ENCODE results near the gene ROBO1. TPM values are rescaled to one million over a fixed set of nuclear protein-coding genes. Genes with fewer than 3 reads are reported as not detected.
A peak's percentile ranks its signal among the peaks of the same experiment; 100 is the strongest.

ROBO1 gene
- total RNA-seq, 1 donor from 2014 or later, result 250 TPM

DNA sequence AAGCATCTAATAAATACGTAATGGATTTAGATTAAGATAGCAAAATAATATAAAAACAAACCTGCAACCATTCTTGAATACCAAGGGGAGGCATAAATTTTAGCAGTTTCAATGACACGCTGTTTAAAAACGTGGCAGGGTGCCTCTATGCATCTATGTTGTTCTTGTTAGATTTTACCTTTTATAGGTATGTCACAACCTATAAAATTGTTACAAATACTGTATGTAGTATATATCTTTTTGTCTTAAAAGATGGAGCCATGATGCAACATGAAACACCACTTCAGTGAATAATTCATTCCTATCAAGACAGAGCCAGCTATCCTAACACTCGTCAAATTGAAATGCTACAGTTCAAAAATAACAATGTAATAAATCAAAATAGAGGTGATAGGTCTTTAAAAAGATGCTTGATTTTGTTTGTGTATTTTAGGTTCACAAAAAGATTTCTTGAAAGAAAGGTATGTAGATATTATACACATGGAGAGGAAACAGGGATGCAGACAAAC, 1059.2 kb downstream of the ROBO1 start:
- Mint-ChIP-seq H3K27ac (ENCODE audit: unreplicated experiment) (no peak overlapping the region), H3K9me3 (ENCODE audit: unreplicated experiment) (no peaks in the 10 kb centered on the region), H3K4me3 (ENCODE audit: unreplicated experiment) (no peak overlapping the region), H3K36me3 (ENCODE audit: low read depth, unreplicated experiment) (peaks cover 6% of the 10 kb centered on the region), H3K4me1 (ENCODE audit: unreplicated experiment) (peaks cover 26% of the 10 kb centered on the region), H3K27me3 (ENCODE audit: unreplicated experiment) (peaks cover 5% of the 10 kb centered on the region)
- no peak for DNase-seq (ENCODE audit: low spot score)
- TF ChIP-seq, protein P1, sequence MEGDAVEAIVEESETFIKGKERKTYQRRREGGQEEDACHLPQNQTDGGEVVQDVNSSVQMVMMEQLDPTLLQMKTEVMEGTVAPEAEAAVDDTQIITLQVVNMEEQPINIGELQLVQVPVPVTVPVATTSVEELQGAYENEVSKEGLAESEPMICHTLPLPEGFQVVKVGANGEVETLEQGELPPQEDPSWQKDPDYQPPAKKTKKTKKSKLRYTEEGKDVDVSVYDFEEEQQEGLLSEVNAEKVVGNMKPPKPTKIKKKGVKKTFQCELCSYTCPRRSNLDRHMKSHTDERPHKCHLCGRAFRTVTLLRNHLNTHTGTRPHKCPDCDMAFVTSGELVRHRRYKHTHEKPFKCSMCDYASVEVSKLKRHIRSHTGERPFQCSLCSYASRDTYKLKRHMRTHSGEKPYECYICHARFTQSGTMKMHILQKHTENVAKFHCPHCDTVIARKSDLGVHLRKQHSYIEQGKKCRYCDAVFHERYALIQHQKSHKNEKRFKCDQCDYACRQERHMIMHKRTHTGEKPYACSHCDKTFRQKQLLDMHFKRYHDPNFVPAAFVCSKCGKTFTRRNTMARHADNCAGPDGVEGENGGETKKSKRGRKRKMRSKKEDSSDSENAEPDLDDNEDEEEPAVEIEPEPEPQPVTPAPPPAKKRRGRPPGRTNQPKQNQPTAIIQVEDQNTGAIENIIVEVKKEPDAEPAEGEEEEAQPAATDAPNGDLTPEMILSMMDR (IDR thresholded peaks at IDR 0.05; ENCODE audit: unreplicated experiment), result no peak

DNA sequence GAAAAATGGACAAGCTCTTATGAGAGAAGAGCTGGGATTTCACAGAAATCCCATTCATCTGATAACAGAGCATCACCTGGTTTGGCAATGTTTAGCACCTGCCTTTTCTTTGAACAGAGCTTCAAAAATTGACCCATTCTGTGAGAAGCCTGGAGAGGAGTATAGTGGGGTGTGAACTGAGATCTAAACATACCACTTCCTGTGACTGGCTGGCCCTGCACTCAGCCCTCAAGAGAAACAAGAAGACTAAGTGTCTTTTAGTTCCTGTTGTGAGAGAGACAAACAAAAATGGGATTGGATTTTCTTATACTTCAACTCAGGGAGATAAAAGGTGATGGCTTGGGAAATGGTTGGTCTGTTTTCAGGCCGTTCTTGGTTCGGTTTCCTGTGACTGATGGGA, 1060.2 kb downstream of the ROBO1 start:
- Mint-ChIP-seq H3K4me1 (ENCODE audit: unreplicated experiment) (peaks cover 19% of the 10 kb centered on the region), H3K9me3 (ENCODE audit: unreplicated experiment) (no peaks in the 10 kb centered on the region), H3K36me3 (ENCODE audit: low read depth, unreplicated experiment) (peaks cover 6% of the 10 kb centered on the region), H3K4me3 (ENCODE audit: unreplicated experiment) (no peak overlapping the region), H3K27ac (ENCODE audit: unreplicated experiment) (peak overlapping the region; percentile 2), H3K27me3 (ENCODE audit: unreplicated experiment) (peaks cover 5% of the 10 kb centered on the region)
- no peak for DNase-seq (ENCODE audit: low spot score)
- TF ChIP-seq, protein P1 (IDR thresholded peaks at IDR 0.05; ENCODE audit: unreplicated experiment), result no peak

DNA sequence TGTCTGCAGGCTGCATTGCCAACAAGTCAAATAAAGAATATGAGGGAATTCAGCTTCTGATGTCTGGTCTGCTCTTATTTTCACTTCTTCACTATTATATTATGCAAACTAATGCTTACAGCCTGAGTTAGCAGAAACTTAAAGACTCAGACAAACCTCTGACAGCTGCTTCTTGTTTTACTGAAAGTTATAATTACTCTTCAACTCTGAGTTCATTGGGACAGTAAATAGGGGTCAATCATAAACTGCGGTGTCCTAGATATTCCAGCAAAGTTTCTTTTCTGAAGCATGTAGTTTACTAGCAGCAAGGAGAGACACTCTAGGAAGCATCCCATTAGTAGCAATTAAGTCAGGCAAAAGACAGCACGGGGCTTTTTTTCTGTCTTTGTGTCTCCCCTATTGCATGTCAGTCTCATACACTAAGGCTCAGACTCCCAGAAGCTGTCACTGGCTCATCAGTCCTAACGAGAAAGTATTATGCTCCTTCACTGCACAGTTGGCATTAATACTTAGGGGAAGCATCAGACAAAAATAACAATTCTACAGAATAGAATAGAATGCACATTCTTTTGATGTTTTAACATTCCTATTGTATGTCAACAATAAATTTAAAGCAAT, 1060.8 kb downstream of the ROBO1 start:
- no peak for DNase-seq (ENCODE audit: low spot score)
- peaks cover 6% of the 10 kb centered on the region for H3K36me3 Mint-ChIP-seq (ENCODE audit: low read depth, unreplicated experiment)
- no peak overlapping the region for H3K4me3 Mint-ChIP-seq (ENCODE audit: unreplicated experiment)
- H3K9me3 Mint-ChIP-seq (ENCODE audit: unreplicated experiment), result no peaks in the 10 kb centered on the region
- TF ChIP-seq, protein P1 (IDR thresholded peaks at IDR 0.05; ENCODE audit: unreplicated experiment), result no peak
- H3K27ac Mint-ChIP-seq (ENCODE audit: unreplicated experiment), result no peak overlapping the region
- peaks cover 5% of the 10 kb centered on the region for H3K27me3 Mint-ChIP-seq (ENCODE audit: unreplicated experiment)
- peaks cover 19% of the 10 kb centered on the region for H3K4me1 Mint-ChIP-seq (ENCODE audit: unreplicated experiment)

DNA sequence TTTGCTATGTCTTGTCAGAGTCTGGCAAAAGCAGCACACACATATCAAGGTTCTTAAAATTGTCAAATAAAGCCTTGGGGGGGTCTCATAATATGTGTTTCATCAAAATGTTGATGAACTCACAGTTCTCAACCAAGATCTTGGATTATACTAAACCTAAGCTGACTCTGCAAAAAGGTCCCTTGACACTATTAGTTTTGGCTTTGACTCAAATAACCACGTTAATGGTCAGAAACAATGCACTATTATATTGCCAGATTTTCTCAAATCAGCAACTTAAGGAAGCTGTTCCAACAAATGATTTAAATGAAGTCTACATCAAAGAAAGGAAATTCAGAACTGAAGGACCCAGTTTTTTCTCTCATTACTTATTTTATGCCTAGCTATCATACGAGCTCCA, 1063.9 kb downstream of the ROBO1 start:
- peaks cover 21% of the 10 kb centered on the region for H3K4me1 Mint-ChIP-seq (ENCODE audit: unreplicated experiment)
- H3K4me3 Mint-ChIP-seq (ENCODE audit: unreplicated experiment), result no peak overlapping the region
- peaks cover 6% of the 10 kb centered on the region for H3K36me3 Mint-ChIP-seq (ENCODE audit: low read depth, unreplicated experiment)
- TF ChIP-seq, protein P1 (IDR thresholded peaks at IDR 0.05; ENCODE audit: unreplicated experiment), result no peak
- H3K27ac Mint-ChIP-seq (ENCODE audit: unreplicated experiment), result no peak overlapping the region
- H3K27me3 Mint-ChIP-seq (ENCODE audit: unreplicated experiment), result peaks cover 3% of the 10 kb centered on the region
- DNase-seq (ENCODE audit: low spot score), result no peak
- no peaks in the 10 kb centered on the region for H3K9me3 Mint-ChIP-seq (ENCODE audit: unreplicated experiment)

DNA sequence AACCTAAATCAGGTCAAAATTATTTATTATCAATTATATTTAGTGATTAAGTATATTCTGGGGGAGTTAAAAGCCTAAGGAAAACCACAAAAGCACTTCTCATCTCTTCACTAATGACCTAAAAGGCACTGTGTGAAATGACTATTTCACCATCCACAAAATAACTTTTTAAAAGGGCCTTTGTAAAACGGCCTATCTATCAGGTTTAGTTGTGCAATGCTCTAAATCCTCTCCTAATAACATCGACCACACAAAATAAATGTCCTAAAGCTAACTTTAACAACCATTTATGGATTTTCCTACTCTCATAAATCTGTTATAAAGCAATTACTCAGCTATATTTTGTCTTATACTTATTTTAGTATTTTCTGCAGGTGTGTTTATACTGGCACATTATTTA, 1066.3 kb downstream of the ROBO1 start:
- Mint-ChIP-seq H3K9me3 (ENCODE audit: unreplicated experiment) (no peaks in the 10 kb centered on the region), H3K4me1 (ENCODE audit: unreplicated experiment) (peaks cover 22% of the 10 kb centered on the region), H3K27ac (ENCODE audit: unreplicated experiment) (no peak overlapping the region), H3K27me3 (ENCODE audit: unreplicated experiment) (peaks cover 2% of the 10 kb centered on the region), H3K4me3 (ENCODE audit: unreplicated experiment) (no peak overlapping the region), H3K36me3 (ENCODE audit: low read depth, unreplicated experiment) (peaks cover 6% of the 10 kb centered on the region)
- DNase-seq (ENCODE audit: low spot score), result no peak
- TF ChIP-seq, protein P1 (IDR thresholded peaks at IDR 0.05; ENCODE audit: unreplicated experiment), result no peak

Data from endothelial cell (in vitro differentiated cells).